KMS-11 (cell line): Measurements from ENCODE around the gene ARRDC1.

Source experiments
- H2AFZ ChIP-seq: fragments of 200-600 bp; sonication (generic); 2 replicates; pipeline ENCODE4 v1.6.1; 2016; ENCODE audit warnings: antibody characterized with exemption, mixed run types, low read depth
- H3K27ac ChIP-seq: fragments of 200-600 bp; sonication (generic); 2 replicates; pipeline ENCODE4 v1.6.1; 2016; ENCODE audit warnings: mild to moderate bottlenecking, mixed run types
- H3K27me3 ChIP-seq: fragments of 200-600 bp; sonication (generic); 2 replicates; pipeline ENCODE4 v1.6.1; 2017; ENCODE audit warnings: mild to moderate bottlenecking, low read depth, mixed run types, moderate library complexity; ENCODE audit not compliant: insufficient read depth
- H3K36me3 ChIP-seq: fragments of 200-600 bp; sonication (generic); 2 replicates; pipeline ENCODE4 v1.6.1; 2017; ENCODE audit warnings: mild to moderate bottlenecking, mixed run types; ENCODE audit not compliant: insufficient read depth
- H3K4me1 ChIP-seq: fragments of 200-600 bp; sonication (generic); 2 replicates; pipeline ENCODE4 v1.6.1; 2016; ENCODE audit warnings: mild to moderate bottlenecking, low read depth, mixed run types; ENCODE audit not compliant: poor library complexity, severe bottlenecking
- H3K4me2 ChIP-seq: fragments of 200-600 bp; sonication (generic); 2 replicates; pipeline ENCODE4 v1.7.0; 2016; ENCODE audit warnings: mild to moderate bottlenecking, mixed run types
- H3K4me3 ChIP-seq: fragments of 200-600 bp; sonication (generic); IDR thresholded peaks from 2 replicates; pipeline ENCODE4 v1.6.1; 2017; ENCODE audit warnings: low read depth, low read length, mixed read lengths; ENCODE audit not compliant: insufficient read depth
- H3K79me2 ChIP-seq: fragments of 200-600 bp; sonication (generic); 2 replicates; pipeline ENCODE4 v1.6.1; 2016; ENCODE audit warnings: low read depth, mixed run types; ENCODE audit not compliant: insufficient read depth
- H3K9ac ChIP-seq: fragments of 200-600 bp; sonication (generic); 2 replicates; pipeline ENCODE4 v1.6.1; 2016; ENCODE audit warnings: mild to moderate bottlenecking, mixed run types
- H4K20me1 ChIP-seq: fragments of 200-600 bp; sonication (generic); 2 replicates; pipeline ENCODE4 v1.6.1; 2016; ENCODE audit warnings: mild to moderate bottlenecking, mixed run types; ENCODE audit not compliant: insufficient read depth
- CTCF ChIP-seq: fragments of 200-600 bp; sonication (generic); conservative IDR thresholded peaks from 2 replicates; pipeline ENCODE4 v1.6.1; 2017; ENCODE audit warnings: low read depth, mild to moderate bottlenecking, antibody characterized with exemption, low read length, moderate library complexity, mixed read lengths

Gene ARRDC1

GRCh38 chr9:137575364-137575715 lies 30.1 kb upstream of the ARRDC1 start:
- TF ChIP-seq CTCF = no peak
- Histone ChIP-seq H3K36me3 (peaks cover 9% of the 10 kb centered on the region; the same call in 1 of the 2 replicates), H4K20me1 (no peaks in the 10 kb centered on the region; the same call in 1 of the 2 replicates), H3K4me3 (no peak overlapping the region), H3K4me2 (peak overlapping the region; percentile 99), H2AFZ (no peak overlapping the region), H3K4me1 (peaks cover 38% of the 10 kb centered on the region), H3K79me2 (peaks cover 47% of the 10 kb centered on the region), H3K9ac (no peak overlapping the region), H3K27me3 (no peaks in the 10 kb centered on the region), H3K27ac (peak overlapping the region; percentile 62)

- Histone ChIP-seq H3K9ac (no peak overlapping the region), H3K36me3 (peaks cover 9% of the 10 kb centered on the region; the same call in 1 of the 2 replicates), H4K20me1 (no peaks in the 10 kb centered on the region; the same call in 1 of the 2 replicates), H3K27me3 (no peaks in the 10 kb centered on the region), H3K4me1 (peaks cover 38% of the 10 kb centered on the region), H3K4me3 (no peak overlapping the region), H2AFZ (no peak overlapping the region), H3K4me2 (peak overlapping the region; percentile 99), H3K27ac (peak overlapping the region; percentile 62), H3K79me2 (peaks cover 47% of the 10 kb centered on the region)
- peak; percentile 6; the same call in 1 of the 2 replicates for TF ChIP-seq CTCF
Observed at GRCh38 chr9:137575716-137576411, 29.6 kb upstream of the ARRDC1 start.

- peak within 1 kb of the TSS; percentile 99 for H3K4me2 ChIP-seq
- no peaks in the 10 kb centered on the region; the same call in 1 of the 2 replicates for H3K36me3 ChIP-seq
- no peaks in the 10 kb centered on the region for H3K27me3 ChIP-seq
- H3K4me3 ChIP-seq = no peak within 1 kb of the TSS
- TF ChIP-seq CTCF = peak; percentile 75
- peak within 1 kb of the TSS; percentile 65 for H3K27ac ChIP-seq
- H3K4me1 ChIP-seq = peaks cover 38% of the 10 kb centered on the region
- H4K20me1 ChIP-seq = no peaks in the 10 kb centered on the region; the same call in 1 of the 2 replicates
- peak within 1 kb of the TSS; percentile 76 for H3K9ac ChIP-seq
- peaks cover 43% of the 10 kb centered on the region for H3K79me2 ChIP-seq
- peak within 1 kb of the TSS; percentile 59 for H2AFZ ChIP-seq
Observed at GRCh38 chr9:137578518-137579258, 26.8 kb upstream of the ARRDC1 start, which contains the start of gene DPH7. DPH7 (minus strand) TSS chr9:137578925; CDS start chr9:137578777, 148 bp downstream.

- H2AFZ ChIP-seq = peak overlapping the region; percentile 59; the same call in 1 of the 2 replicates
Observed at GRCh38 chr9:137579259-137579604, 26.3 kb upstream of the ARRDC1 start.

More at GRCh38 chr9:137579259-137579604, 26.3 kb upstream of the ARRDC1 start:
- H3K27ac ChIP-seq = no peak overlapping the region
- H3K4me3 ChIP-seq = no peak overlapping the region
- no peaks in the 10 kb centered on the region for H3K27me3 ChIP-seq
- H4K20me1 ChIP-seq = no peaks in the 10 kb centered on the region; the same call in 1 of the 2 replicates
- H3K4me1 ChIP-seq = peaks cover 38% of the 10 kb centered on the region
- H3K79me2 ChIP-seq = peaks cover 38% of the 10 kb centered on the region
- H3K4me2 ChIP-seq = peak overlapping the region; percentile 29
- TF ChIP-seq CTCF = no peak
- H3K9ac ChIP-seq = no peak overlapping the region
- H3K36me3 ChIP-seq = no peaks in the 10 kb centered on the region; the same call in 1 of the 2 replicates
